ENCODE measurements around the gene MT1X.

The MT1X gene

GRCh38 chr16:56728980-56729734 is 46.9 kb downstream of the MT1X start:
- no peak for TF ChIP-seq CTCF (IDR thresholded peaks at IDR 0.05)

- TF ChIP-seq CTCF (IDR thresholded peaks at IDR 0.05): no peak
Measured at GRCh38 chr16:56729735-56730662, 47.7 kb downstream of the MT1X start, which contains the start of gene NUP93. Gene NUP93, plus strand, starts transcription at chr16:56730129. Its CDS starts 18,119 bp downstream, at chr16:56748248.

GRCh38 chr16:56732366-56732765 is 50.1 kb downstream of the MT1X start:
- no peak for TF ChIP-seq CTCF (IDR thresholded peaks at IDR 0.05)

- no peak for TF ChIP-seq CTCF (IDR thresholded peaks at IDR 0.05)
Measured at GRCh38 chr16:56732832-56733231, 50.6 kb downstream of the MT1X start.

All from LNCAP (cell line).